ENCODE measurements around the gene LRRC63. TPM values are rescaled to one million over a fixed set of nuclear protein-coding genes. Genes with fewer than 3 reads are reported as not detected.

The LRRC63 gene
- total RNA-seq, 1 experiment from 2014 or later = not detected

DNA sequence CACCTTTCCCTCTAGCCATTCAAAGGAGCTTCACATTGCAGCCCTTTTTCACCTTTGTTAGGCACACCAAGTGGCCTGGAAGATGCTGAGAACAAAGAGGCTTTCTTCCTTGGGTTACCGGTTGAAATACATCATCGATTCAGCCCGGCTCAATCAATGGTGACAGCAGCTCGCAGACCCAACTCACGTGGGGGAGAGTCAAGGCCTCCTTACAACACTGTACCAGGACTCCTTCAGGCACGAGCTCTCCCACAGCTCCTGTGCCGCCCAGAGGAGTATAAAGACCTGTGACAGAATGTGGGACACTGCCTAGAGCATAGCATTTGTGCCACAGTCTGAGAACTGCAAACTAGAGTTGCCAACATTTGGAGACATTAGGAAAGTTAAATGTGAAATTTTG is 3.9 kb upstream of the LRRC63 start:
- DNase-seq (ENCODE audit: low read depth, low spot score) = no peak
- Histone ChIP-seq H3K4me1 (ENCODE audit: control insufficient read depth in 1 of 2, insufficient read depth in 2 of 2, low read length in 2 of 2) (no peaks in the 10 kb centered on the region), H2AFZ (ENCODE audit: low read depth, low read length, poor library complexity, severe bottlenecking) (no peak overlapping the region), H3K9me3 (ENCODE audit: control insufficient read depth in 1 of 2, insufficient read depth in 1 of 2, low read depth in 1 of 2, low read length in 2 of 2) (no peaks in the 10 kb centered on the region), H3K4me3 (replicated peaks in 1 of 2; ENCODE audit: low read depth in 1 of 2, low read length in 2 of 2) (no peak overlapping the region), H3K27ac (ENCODE audit: low read depth, low read length) (no peak overlapping the region), H3K79me2 (ENCODE audit: insufficient read depth, low read length) (no peaks in the 10 kb centered on the region), H3K27me3 (ENCODE audit: insufficient read depth, low read length) (no peaks in the 10 kb centered on the region), H3K9me2 (ENCODE audit: insufficient read depth) (no peaks in the 10 kb centered on the region), H3K9ac (ENCODE audit: low read length) (no peak overlapping the region), H4K20me1 (ENCODE audit: insufficient read depth) (no peaks in the 10 kb centered on the region), H3K4me2 (ENCODE audit: low read length) (no peak overlapping the region), H3K36me3 (ENCODE audit: control insufficient read depth in 1 of 2, insufficient read depth in 2 of 2, low read length in 2 of 2) (no peaks in the 10 kb centered on the region)
- RAD21 ChIA-PET (ENCODE audit: low non-redundant PET in 1 of 2, low total read pairs in 2 of 2, uncharacterized antibody in 2 of 2, unreplicated experiment in 2 of 2) = no interaction called here
- POLR2A ChIA-PET = no interaction called here
- no peak for ATAC-seq
- CTCF ChIA-PET = no interaction called here
- intact Hi-C loops (cut with micrococcal nuclease) = no loop called here
- BruUV-seq (replicated peaks) = no TSS peak
- TF ChIP-seq CEBPB (IDR thresholded peaks at IDR 0.05; ENCODE audit: low read depth) (no peak), CBX3 (IDR thresholded peaks at IDR 0.05; ENCODE audit: low read depth) (no peak), ZNF274 (IDR thresholded peaks at IDR 0.05; ENCODE audit: low read depth, low read length) (no peak), EGR1 (IDR thresholded peaks at IDR 0.05; ENCODE audit: low read depth) (no peak), YY1 (IDR thresholded peaks at IDR 0.05; ENCODE audit: extremely low read depth, insufficient replicate concordance, low read depth, low read length) (no peak), ELF1 (IDR thresholded peaks at IDR 0.05; ENCODE audit: borderline replicate concordance, low read depth) (no peak), ZFX (IDR thresholded peaks at IDR 0.05) (no peak), POLR2A (IDR thresholded peaks at IDR 0.05; ENCODE audit: borderline replicate concordance, extremely low read depth, insufficient read depth, insufficient read length) (no peak), FOSL1 (IDR thresholded peaks at IDR 0.05; ENCODE audit: low read depth) (no peak), SP1 (IDR thresholded peaks at IDR 0.05; ENCODE audit: low read depth) (no peak), EZH2phosphoT487 (IDR thresholded peaks at IDR 0.05; ENCODE audit: borderline replicate concordance) (no peak), TCF7L2 (IDR thresholded peaks at IDR 0.05; ENCODE audit: borderline replicate concordance, extremely low read depth, insufficient read depth, insufficient read length) (no peak)
- TF ChIP-seq, protein P1, sequence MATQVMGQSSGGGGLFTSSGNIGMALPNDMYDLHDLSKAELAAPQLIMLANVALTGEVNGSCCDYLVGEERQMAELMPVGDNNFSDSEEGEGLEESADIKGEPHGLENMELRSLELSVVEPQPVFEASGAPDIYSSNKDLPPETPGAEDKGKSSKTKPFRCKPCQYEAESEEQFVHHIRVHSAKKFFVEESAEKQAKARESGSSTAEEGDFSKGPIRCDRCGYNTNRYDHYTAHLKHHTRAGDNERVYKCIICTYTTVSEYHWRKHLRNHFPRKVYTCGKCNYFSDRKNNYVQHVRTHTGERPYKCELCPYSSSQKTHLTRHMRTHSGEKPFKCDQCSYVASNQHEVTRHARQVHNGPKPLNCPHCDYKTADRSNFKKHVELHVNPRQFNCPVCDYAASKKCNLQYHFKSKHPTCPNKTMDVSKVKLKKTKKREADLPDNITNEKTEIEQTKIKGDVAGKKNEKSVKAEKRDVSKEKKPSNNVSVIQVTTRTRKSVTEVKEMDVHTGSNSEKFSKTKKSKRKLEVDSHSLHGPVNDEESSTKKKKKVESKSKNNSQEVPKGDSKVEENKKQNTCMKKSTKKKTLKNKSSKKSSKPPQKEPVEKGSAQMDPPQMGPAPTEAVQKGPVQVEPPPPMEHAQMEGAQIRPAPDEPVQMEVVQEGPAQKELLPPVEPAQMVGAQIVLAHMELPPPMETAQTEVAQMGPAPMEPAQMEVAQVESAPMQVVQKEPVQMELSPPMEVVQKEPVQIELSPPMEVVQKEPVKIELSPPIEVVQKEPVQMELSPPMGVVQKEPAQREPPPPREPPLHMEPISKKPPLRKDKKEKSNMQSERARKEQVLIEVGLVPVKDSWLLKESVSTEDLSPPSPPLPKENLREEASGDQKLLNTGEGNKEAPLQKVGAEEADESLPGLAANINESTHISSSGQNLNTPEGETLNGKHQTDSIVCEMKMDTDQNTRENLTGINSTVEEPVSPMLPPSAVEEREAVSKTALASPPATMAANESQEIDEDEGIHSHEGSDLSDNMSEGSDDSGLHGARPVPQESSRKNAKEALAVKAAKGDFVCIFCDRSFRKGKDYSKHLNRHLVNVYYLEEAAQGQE (IDR thresholded peaks at IDR 0.05; ENCODE audit: low read depth) = no peak
- TF ChIP-seq, protein P2, sequence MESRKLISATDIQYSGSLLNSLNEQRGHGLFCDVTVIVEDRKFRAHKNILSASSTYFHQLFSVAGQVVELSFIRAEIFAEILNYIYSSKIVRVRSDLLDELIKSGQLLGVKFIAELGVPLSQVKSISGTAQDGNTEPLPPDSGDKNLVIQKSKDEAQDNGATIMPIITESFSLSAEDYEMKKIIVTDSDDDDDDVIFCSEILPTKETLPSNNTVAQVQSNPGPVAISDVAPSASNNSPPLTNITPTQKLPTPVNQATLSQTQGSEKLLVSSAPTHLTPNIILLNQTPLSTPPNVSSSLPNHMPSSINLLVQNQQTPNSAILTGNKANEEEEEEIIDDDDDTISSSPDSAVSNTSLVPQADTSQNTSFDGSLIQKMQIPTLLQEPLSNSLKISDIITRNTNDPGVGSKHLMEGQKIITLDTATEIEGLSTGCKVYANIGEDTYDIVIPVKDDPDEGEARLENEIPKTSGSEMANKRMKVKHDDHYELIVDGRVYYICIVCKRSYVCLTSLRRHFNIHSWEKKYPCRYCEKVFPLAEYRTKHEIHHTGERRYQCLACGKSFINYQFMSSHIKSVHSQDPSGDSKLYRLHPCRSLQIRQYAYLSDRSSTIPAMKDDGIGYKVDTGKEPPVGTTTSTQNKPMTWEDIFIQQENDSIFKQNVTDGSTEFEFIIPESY (IDR thresholded peaks at IDR 0.05; ENCODE audit: extremely low read depth, insufficient replicate concordance, low read length) = no peak
- TF ChIP-seq, protein P3, sequence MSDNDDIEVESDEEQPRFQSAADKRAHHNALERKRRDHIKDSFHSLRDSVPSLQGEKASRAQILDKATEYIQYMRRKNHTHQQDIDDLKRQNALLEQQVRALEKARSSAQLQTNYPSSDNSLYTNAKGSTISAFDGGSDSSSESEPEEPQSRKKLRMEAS (IDR thresholded peaks at IDR 0.05) = no peak

Data from HCT116 (cell line).